PC-9 (cell line): ENCODE measurements around the gene AGBL4. TPM values are rescaled to one million over a fixed set of nuclear protein-coding genes. Genes with fewer than 3 reads are reported as not detected.

ENCODE experiments used
- BruUV-seq: library from RNA; stranded (reverse); fragments of 400-500 nt; replicated peaks from 2 replicates; lab custom pipeline; 2021; lab: Mats Ljungman, UMichigan
- CTCF ChIA-PET: fragments of 300-600 bp; sonication (Branson Sonifier 250); formaldehyde crosslinking; loops from one replicate; lab custom pipeline; 2022; ENCODE audit warnings: antibody characterized with exemption; lab: Charles Lee
- POLR2A ChIA-PET: fragments of 300-600 bp; sonication (Branson Sonifier 250); formaldehyde crosslinking; loops from one replicate; lab custom pipeline; 2022; ENCODE audit warnings: antibody characterized with exemption; ENCODE audit not compliant: unreplicated experiment; lab: Charles Lee
- DNase-seq, 2 experiments: peaks; one replicate each; pipeline versions ENCODE4 v3.0.0 to v3.0.0-alpha.2; 2015 to 2022; ENCODE audit warnings: mixed read lengths in 1 of 2
- H2AFZ ChIP-seq: fragments of 200-600 bp; sonication (generic); 2 replicates; pipeline ENCODE4 v1.8.1; 2017; ENCODE audit warnings: antibody characterized with exemption
- H3F3A ChIP-seq: fragments of 200-600 bp; sonication (generic); 2 replicates; pipeline ENCODE4 v1.8.1; 2017; ENCODE audit warnings: antibody characterized with exemption, mild to moderate bottlenecking, low read depth; ENCODE audit not compliant: insufficient read depth
- H3K27ac ChIP-seq: fragments of 200-600 bp; sonication (generic); 2 replicates; pipeline ENCODE4 v1.6.1; 2016; ENCODE audit warnings: mixed run types
- H3K27me3 ChIP-seq: fragments of 200-600 bp; sonication (generic); 2 replicates; pipeline ENCODE4 v1.6.1; 2016; ENCODE audit warnings: low read depth, mixed run types; ENCODE audit not compliant: insufficient read depth
- H3K36me3 ChIP-seq: fragments of 200-600 bp; sonication (generic); 2 replicates; pipeline ENCODE4 v1.6.1; 2016; ENCODE audit warnings: low read depth, mixed run types
- H3K4me1 ChIP-seq: fragments of 200-600 bp; sonication (generic); replicated peaks from 2 replicates; pipeline ENCODE4 v1.6.1; 2016; ENCODE audit warnings: mixed run types; ENCODE audit not compliant: insufficient read depth
- H3K4me2 ChIP-seq: fragments of 200-600 bp; sonication (generic); 2 replicates; pipeline ENCODE4 v1.6.1; 2017; ENCODE audit warnings: mixed run types
- H3K4me3 ChIP-seq: fragments of 200-600 bp; sonication (generic); 2 replicates; pipeline ENCODE4 v1.6.1; 2016; ENCODE audit warnings: mixed run types
- H3K79me2 ChIP-seq: fragments of 200-600 bp; sonication (generic); 2 replicates; pipeline ENCODE4 v1.6.1; 2017; ENCODE audit warnings: low read depth, mixed run types
- H3K9me2 ChIP-seq: fragments of 200-600 bp; sonication (generic); 2 replicates; pipeline ENCODE4 v1.8.1; 2017; ENCODE audit warnings: mild to moderate bottlenecking; ENCODE audit not compliant: insufficient read depth
- H3K9me3 ChIP-seq: fragments of 200-600 bp; sonication (generic); 2 replicates; pipeline ENCODE4 v1.8.1; 2016; ENCODE audit warnings: low read depth; ENCODE audit not compliant: insufficient read depth
- H4K20me1 ChIP-seq: fragments of 200-600 bp; sonication (generic); 2 replicates; pipeline ENCODE4 v1.8.1; 2017; ENCODE audit not compliant: insufficient read depth
- CTCF ChIP-seq: fragments of 200-600 bp; sonication (generic); conservative IDR thresholded peaks from 2 replicates; pipeline ENCODE4 v1.6.1; 2017; ENCODE audit warnings: mixed run types, antibody characterized with exemption, mild to moderate bottlenecking, moderate library complexity
- EZH2 ChIP-seq: fragments of 200-600 bp; sonication (generic); IDR thresholded peaks from 2 replicates; pipeline ENCODE4 v1.8.0; 2017; ENCODE audit warnings: antibody characterized with exemption, low read depth
- intact Hi-C: fragments of 100-400 bp; cut with micrococcal nuclease; formaldehyde crosslinking; loops from one replicate; pipeline ENCODE4 v1.10.0; 2022; ENCODE audit not compliant: unreplicated experiment
- total RNA-seq: library from RNA; stranded (reverse); gene quantifications from 2 replicates; pipeline ENCODE4 v1.2.3, GENCODE V29; 2021

The AGBL4 gene
- total RNA-seq, 1 experiment from 2014 or later: not detected

GRCh38 chr1:48536477-48536876, 1487.3 kb downstream of the AGBL4 start:
- Histone ChIP-seq H4K20me1 (no peaks in the 10 kb centered on the region), H3K79me2 (no peaks in the 10 kb centered on the region), H3K9me2 (no peaks in the 10 kb centered on the region), H3K36me3 (no peaks in the 10 kb centered on the region), H3K27me3 (no peaks in the 10 kb centered on the region; the same call in 1 of the 2 replicates), H3F3A (no peaks in the 10 kb centered on the region), H3K4me2 (no peak overlapping the region), H2AFZ (no peak overlapping the region), H3K27ac (no peak overlapping the region), H3K9me3 (no peaks in the 10 kb centered on the region), H3K4me3 (no peak overlapping the region), H3K4me1 (no peaks in the 10 kb centered on the region)
- CTCF ChIA-PET: no interaction called here
- POLR2A ChIA-PET: no interaction called here
- intact Hi-C loops: no loop called here
- BruUV-seq: no TSS peak
- no peak for TF ChIP-seq EZH2
- no peak for TF ChIP-seq CTCF
- DNase-seq: no peak

GRCh38 chr1:48532976-48533375, 1490.8 kb downstream of the AGBL4 start:
- DNase-seq: no peak
- H3K4me2 ChIP-seq: no peak overlapping the region
- no peak overlapping the region for H3K4me3 ChIP-seq
- no peaks in the 10 kb centered on the region for H3K4me1 ChIP-seq
- ChIA-PET POLR2A (no interaction called here), CTCF (no interaction called here)
- TF ChIP-seq CTCF: no peak
- TF ChIP-seq EZH2: no peak
- no peaks in the 10 kb centered on the region for H3K9me3 ChIP-seq
- H3K27ac ChIP-seq: no peak overlapping the region
- no peak overlapping the region for H2AFZ ChIP-seq
- H3K36me3 ChIP-seq: no peaks in the 10 kb centered on the region
- H4K20me1 ChIP-seq: no peaks in the 10 kb centered on the region
- no peaks in the 10 kb centered on the region for H3K27me3 ChIP-seq
- H3F3A ChIP-seq: no peaks in the 10 kb centered on the region
- BruUV-seq: no TSS peak
- intact Hi-C loops: no loop called here
- no peaks in the 10 kb centered on the region for H3K79me2 ChIP-seq
- no peaks in the 10 kb centered on the region for H3K9me2 ChIP-seq

- no peaks in the 10 kb centered on the region for H3K9me2 ChIP-seq
- POLR2A ChIA-PET: no interaction called here
- H3K36me3 ChIP-seq: no peaks in the 10 kb centered on the region
- no peaks in the 10 kb centered on the region for H3K9me3 ChIP-seq
- BruUV-seq: no TSS peak
- no peaks in the 10 kb centered on the region for H3F3A ChIP-seq
- H4K20me1 ChIP-seq: no peaks in the 10 kb centered on the region
- peak in 1 of 2 experiments; percentile 29 for DNase-seq
- no peak overlapping the region for H3K4me3 ChIP-seq
- TF ChIP-seq CTCF (peak; percentile 80), EZH2 (no peak)
- no peak overlapping the region for H3K27ac ChIP-seq
- CTCF ChIA-PET: no interaction called here
- peaks cover 8% of the 10 kb centered on the region; the same call in 1 of the 2 replicates for H3K27me3 ChIP-seq
- no peaks in the 10 kb centered on the region for H3K4me1 ChIP-seq
- no peak overlapping the region for H2AFZ ChIP-seq
- intact Hi-C loops: no loop called here
- H3K79me2 ChIP-seq: no peaks in the 10 kb centered on the region
- no peak overlapping the region for H3K4me2 ChIP-seq
Measured at GRCh38 chr1:48530727-48531351, 1492.9 kb downstream of the AGBL4 start.
